ENCODE data around the gene CD38. TPM values are rescaled to one million over a fixed set of nuclear protein-coding genes. Genes with fewer than 3 reads are reported as not detected.
"Not testable (repeated sequence)": the region's sequence is repeated elsewhere in the genome, so short reads cannot be mapped to it uniquely, and the experiment has no call there.

CD38 gene
- polyA plus RNA-seq, 2 of the 4 experiments (the other 2 are of a cell fraction), result 7.8 to 12.4 TPM

DNA sequence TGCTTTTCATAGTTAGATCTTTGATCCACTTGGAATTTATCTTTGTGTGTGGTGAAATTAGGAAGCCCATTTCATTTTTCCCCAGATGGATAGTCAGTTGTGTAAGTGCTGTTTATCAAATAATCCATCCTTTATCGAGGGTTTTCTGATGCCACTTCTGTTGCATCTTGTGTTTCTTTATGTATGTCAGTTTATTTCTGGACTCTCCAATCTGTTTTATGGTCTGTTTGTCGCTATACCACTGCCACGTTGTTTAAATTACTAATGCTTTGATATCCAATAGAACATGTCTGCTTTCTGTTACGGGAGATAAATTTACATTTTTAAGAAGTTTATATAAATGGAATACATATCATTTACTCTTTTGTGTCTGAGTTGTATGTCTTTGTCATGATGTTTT lies 21.0 kb downstream of the CD38 start:
- CTCF ChIA-PET, result interaction anchor here (1.1 to 1.4 kb wide), 2 partner anchors 157 to 401 kb away, joined by 3 to 7 read pairs; no protein-coding TSS in a partner anchor

DNA sequence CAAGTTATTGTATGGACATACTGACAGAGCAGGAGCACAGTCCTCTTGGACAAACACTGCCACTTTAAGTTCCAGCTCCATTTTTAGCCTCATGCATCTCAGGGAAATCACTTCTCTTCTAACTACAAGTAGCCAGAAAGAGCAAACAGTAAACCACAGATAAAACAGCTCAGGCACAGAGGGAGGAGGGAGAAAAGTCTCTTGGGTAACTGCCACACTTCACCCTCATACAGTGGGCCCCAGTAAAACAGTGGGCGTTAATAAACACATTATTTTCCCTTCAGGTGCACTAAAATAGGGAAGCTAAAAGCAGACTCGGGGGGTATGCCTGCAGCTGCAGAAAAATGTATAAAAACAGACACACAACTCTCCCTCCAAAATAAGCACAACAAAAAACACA lies 21.6 kb downstream of the CD38 start:
- ChIA-PET POLR2A (no interaction called here), CTCF (interaction anchor here (1.1 to 1.4 kb wide), 2 partner anchors 156 to 400 kb away, joined by 3 to 7 read pairs; no protein-coding TSS in a partner anchor)
- Histone ChIP-seq H3K27ac (no peak overlapping the region), H3K9me3 (peaks cover 3% of the 10 kb centered on the region; the same call in 1 of the 3 replicates), H3K4me1 (no peaks in the 10 kb centered on the region), H3K4me2 (no peak overlapping the region), H3K4me3 (no peak overlapping the region)
- DNase-seq (ENCODE audit: low read depth in 1 of 2, low spot score in 1 of 2) (no peak), ATAC-seq (no peak), FAIRE-seq (no peak)
- WGBS (ENCODE audit: missing lambda C conversion rate), result 16% methylated on average over 2 of the region's 2 CpGs
- TF ChIP-seq SREBF2 (IDR thresholded peaks at IDR 0.05) (no peak), RFX5 (IDR thresholded peaks at IDR 0.05) (no peak), PHF8 (IDR thresholded peaks at IDR 0.05; ENCODE audit: borderline replicate concordance, low read depth) (no peak), ZNF302 (CRISPR knock-in tag; IDR thresholded peaks at IDR 0.05) (no peak), JUNB (IDR thresholded peaks at IDR 0.05) (no peak), TP53 (CRISPR knock-in tag; IDR thresholded peaks at IDR 0.05) (no peak), POLR2AphosphoS2 (conservative IDR thresholded peaks at IDR 0.05; ENCODE audit: low read length) (no peak), KDM1A (IDR thresholded peaks at IDR 0.05; ENCODE audit: low read depth) (no peak), HOXB5 (CRISPR knock-in tag; IDR thresholded peaks at IDR 0.05) (no peak), RAD21 (conservative IDR thresholded peaks at IDR 0.05 in 1 of 2, IDR thresholded peaks at IDR 0.05 in 1 of 2) (no peak), KDM5A (IDR thresholded peaks at IDR 0.05) (no peak), CBX2 (IDR thresholded peaks at IDR 0.05; ENCODE audit: borderline replicate concordance, low read depth) (no peak), CBX8 (IDR thresholded peaks at IDR 0.05) (no peak), TFCP2L1 (CRISPR knock-in tag; IDR thresholded peaks at IDR 0.05) (no peak), SMC3 (IDR thresholded peaks at IDR 0.05) (no peak), CEBPB (IDR thresholded peaks at IDR 0.05) (no peak)
- TF ChIP-seq, protein P1, sequence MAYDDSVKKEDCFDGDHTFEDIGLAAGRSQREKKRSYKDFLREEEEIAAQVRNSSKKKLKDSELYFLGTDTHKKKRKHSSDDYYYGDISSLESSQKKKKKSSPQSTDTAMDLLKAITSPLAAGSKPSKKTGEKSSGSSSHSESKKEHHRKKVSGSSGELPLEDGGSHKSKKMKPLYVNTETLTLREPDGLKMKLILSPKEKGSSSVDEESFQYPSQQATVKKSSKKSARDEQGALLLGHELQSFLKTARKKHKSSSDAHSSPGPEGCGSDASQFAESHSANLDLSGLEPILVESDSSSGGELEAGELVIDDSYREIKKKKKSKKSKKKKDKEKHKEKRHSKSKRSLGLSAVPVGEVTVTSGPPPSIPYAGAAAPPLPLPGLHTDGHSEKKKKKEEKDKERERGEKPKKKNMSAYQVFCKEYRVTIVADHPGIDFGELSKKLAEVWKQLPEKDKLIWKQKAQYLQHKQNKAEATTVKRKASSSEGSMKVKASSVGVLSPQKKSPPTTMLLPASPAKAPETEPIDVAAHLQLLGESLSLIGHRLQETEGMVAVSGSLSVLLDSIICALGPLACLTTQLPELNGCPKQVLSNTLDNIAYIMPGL (CRISPR knock-in tag; IDR thresholded peaks at IDR 0.05; ENCODE audit: borderline replicate concordance), result no peak

More for the DNA sequence above, 21.0 kb downstream of the CD38 start:
- FAIRE-seq, result no peak
- no peaks in the 10 kb centered on the region for H3K4me1 ChIP-seq
- TF ChIP-seq MAFK (IDR thresholded peaks at IDR 0.05; ENCODE audit: partially characterized antibody) (no peak), FOSL2 (IDR thresholded peaks at IDR 0.05) (no peak), FOSL2 (CRISPR knock-in tag; IDR thresholded peaks at IDR 0.05) (no peak), FOXS1 (CRISPR knock-in tag; IDR thresholded peaks at IDR 0.05) (no peak), HOXA7 (CRISPR knock-in tag; IDR thresholded peaks at IDR 0.05) (no peak), EHF (CRISPR knock-in tag; IDR thresholded peaks at IDR 0.05) (no peak), HOXB5 (CRISPR knock-in tag; IDR thresholded peaks at IDR 0.05) (no peak), MYC (IDR thresholded peaks at IDR 0.05; ENCODE audit: borderline replicate concordance, low read length) (no peak), ZNF302 (CRISPR knock-in tag; IDR thresholded peaks at IDR 0.05) (no peak), FOSB (CRISPR knock-in tag; IDR thresholded peaks at IDR 0.05) (no peak), BHLHE40 (IDR thresholded peaks at IDR 0.05; ENCODE audit: low read depth, low read length) (no peak), KDM1A (IDR thresholded peaks at IDR 0.05; ENCODE audit: low read depth) (no peak), JUNB (IDR thresholded peaks at IDR 0.05) (no peak), CBX2 (IDR thresholded peaks at IDR 0.05; ENCODE audit: borderline replicate concordance, low read depth) (no peak)
- TF ChIP-seq, protein P2, sequence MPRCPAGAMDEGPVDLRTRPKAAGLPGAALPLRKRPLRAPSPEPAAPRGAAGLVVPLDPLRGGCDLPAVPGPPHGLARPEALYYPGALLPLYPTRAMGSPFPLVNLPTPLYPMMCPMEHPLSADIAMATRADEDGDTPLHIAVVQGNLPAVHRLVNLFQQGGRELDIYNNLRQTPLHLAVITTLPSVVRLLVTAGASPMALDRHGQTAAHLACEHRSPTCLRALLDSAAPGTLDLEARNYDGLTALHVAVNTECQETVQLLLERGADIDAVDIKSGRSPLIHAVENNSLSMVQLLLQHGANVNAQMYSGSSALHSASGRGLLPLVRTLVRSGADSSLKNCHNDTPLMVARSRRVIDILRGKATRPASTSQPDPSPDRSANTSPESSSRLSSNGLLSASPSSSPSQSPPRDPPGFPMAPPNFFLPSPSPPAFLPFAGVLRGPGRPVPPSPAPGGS (IDR thresholded peaks at IDR 0.05), result no peak
- H3K27ac ChIP-seq, result no peak overlapping the region
- WGBS (ENCODE audit: missing lambda C conversion rate), result 69% methylated on average over 4 of the region's 4 CpGs
- no peak for DNase-seq (ENCODE audit: low read depth in 1 of 2, low spot score in 1 of 2)
- no peak for ATAC-seq
- peaks cover 3% of the 10 kb centered on the region; the same call in 1 of the 3 replicates for H3K9me3 ChIP-seq
- H3K4me3 ChIP-seq, result no peak overlapping the region
- no peak overlapping the region for H3K4me2 ChIP-seq
- POLR2A ChIA-PET, result no interaction called here

DNA sequence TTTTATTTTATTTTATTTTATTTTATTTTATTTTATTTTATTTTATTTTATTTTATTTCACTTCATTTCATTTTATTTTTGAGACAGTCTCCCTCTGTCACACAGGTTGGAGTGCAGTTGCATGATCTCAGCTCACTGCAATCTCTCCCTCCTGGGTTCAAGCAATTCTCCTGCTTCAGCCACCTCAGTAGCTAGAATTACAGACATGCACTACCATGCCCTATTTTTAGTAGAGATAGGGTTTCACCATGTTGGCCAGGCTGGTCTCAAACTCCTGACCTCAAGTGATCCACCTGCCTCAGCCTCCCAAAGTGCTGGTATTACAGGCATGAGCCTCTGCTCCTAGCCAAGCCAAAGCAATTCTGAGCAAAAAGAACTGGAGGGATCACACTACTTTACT lies 24.4 kb downstream of the CD38 start:
- H3K4me2 ChIP-seq; DNase-seq (ENCODE audit: low read depth in 1 of 2, low spot score in 1 of 2); POLR2A ChIA-PET; H3K27ac ChIP-seq; ATAC-seq; CTCF ChIA-PET; H3K9me3 ChIP-seq; FAIRE-seq; H3K4me3 ChIP-seq; H3K4me1 ChIP-seq: not testable (repeated sequence)
